ENCODE data around the gene SGCG.

Gene SGCG

GRCh38 chr13:23183292-23183691, 2.5 kb downstream of the SGCG start:
- POLR2A ChIA-PET, result no interaction called here
- CTCF ChIA-PET, result no interaction called here
- TF ChIP-seq FOXK2 (IDR thresholded peaks at IDR 0.05) (no peak), NFRKB (IDR thresholded peaks at IDR 0.05) (no peak), LEF1 (IDR thresholded peaks at IDR 0.05; ENCODE audit: borderline replicate concordance) (no peak), SP1 (IDR thresholded peaks at IDR 0.05) (no peak), FOXA1 (IDR thresholded peaks at IDR 0.05) (no peak), SUZ12 (IDR thresholded peaks at IDR 0.05) (no peak), FOXM1 (IDR thresholded peaks at IDR 0.05; ENCODE audit: borderline replicate concordance) (no peak), TARDBP (IDR thresholded peaks at IDR 0.05) (no peak), ARNT (IDR thresholded peaks at IDR 0.05) (no peak), CTBP1 (IDR thresholded peaks at IDR 0.05; ENCODE audit: borderline replicate concordance) (no peak), L3MBTL2 (conservative IDR thresholded peaks at IDR 0.05) (no peak), ZNF384 (IDR thresholded peaks at IDR 0.05) (no peak), BHLHE40 (IDR thresholded peaks at IDR 0.05; ENCODE audit: borderline replicate concordance) (no peak), ELF4 (IDR thresholded peaks at IDR 0.05) (no peak)

DNA sequence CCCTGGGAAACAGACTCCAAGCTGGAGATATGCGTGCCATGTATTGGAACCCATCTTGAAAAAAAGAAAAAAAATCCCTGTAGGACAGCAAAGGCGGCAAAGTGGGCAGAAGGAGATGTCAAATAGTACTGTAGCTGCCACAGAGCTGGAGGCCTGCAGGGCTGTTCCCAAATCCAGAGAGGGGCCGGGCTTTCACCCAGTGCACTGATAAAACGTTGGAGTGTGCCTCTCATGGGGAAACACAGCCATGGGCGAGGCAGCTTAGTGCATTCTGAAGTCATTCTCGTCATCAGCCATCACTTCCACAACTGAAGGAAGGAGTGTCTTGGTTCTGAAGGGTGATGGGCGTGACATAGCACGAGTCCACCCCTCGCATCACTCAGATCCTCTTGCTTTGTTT, 4.8 kb downstream of the SGCG start:
- CTCF ChIA-PET, result no interaction called here
- POLR2A ChIA-PET, result no interaction called here
- no peak for DNase-seq (ENCODE audit: extremely low spot score)
- TF ChIP-seq FOXM1 (IDR thresholded peaks at IDR 0.05; ENCODE audit: borderline replicate concordance) (no peak), FOXK2 (IDR thresholded peaks at IDR 0.05) (no peak), PKNOX1 (IDR thresholded peaks at IDR 0.05) (no peak), NFRKB (IDR thresholded peaks at IDR 0.05) (no peak), LEF1 (IDR thresholded peaks at IDR 0.05; ENCODE audit: borderline replicate concordance) (no peak), ARNT (IDR thresholded peaks at IDR 0.05) (no peak), BHLHE40 (IDR thresholded peaks at IDR 0.05; ENCODE audit: borderline replicate concordance) (no peak)

More at GRCh38 chr13:23183292-23183691, 2.5 kb downstream of the SGCG start:
- DNase-seq (ENCODE audit: extremely low spot score), result no peak

GRCh38 chr13:23201870-23202269, 21.1 kb downstream of the SGCG start:
- TF ChIP-seq TARDBP (IDR thresholded peaks at IDR 0.05), result no peak
- TF ChIP-seq BHLHE40 (IDR thresholded peaks at IDR 0.05; ENCODE audit: borderline replicate concordance), result no peak
- no peak for TF ChIP-seq ELF4 (IDR thresholded peaks at IDR 0.05)
- no peak for TF ChIP-seq L3MBTL2 (conservative IDR thresholded peaks at IDR 0.05)
- TF ChIP-seq CTBP1 (IDR thresholded peaks at IDR 0.05; ENCODE audit: borderline replicate concordance), result no peak
- no peak for DNase-seq (ENCODE audit: extremely low spot score)
- CTCF ChIA-PET, result no interaction called here
- POLR2A ChIA-PET, result no interaction called here

DNA sequence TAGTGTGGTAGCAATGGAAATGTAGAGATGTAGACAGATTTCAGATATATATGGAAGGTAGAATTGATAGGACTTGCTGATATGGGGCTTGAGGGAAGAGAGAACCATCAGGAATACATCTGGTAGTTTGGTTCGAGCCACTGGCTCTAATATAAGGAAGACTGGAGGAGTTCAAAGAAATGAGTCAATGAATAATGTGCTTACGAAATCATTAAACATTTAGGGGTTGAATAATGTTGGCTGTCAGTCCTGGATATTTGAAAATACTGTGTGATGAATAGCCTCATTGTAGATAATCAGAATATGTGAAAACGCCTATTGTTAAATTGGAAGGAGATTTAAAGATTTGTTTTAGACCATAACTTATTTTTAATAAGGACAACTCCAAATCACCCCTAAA, 21.6 kb downstream of the SGCG start:
- no peak for DNase-seq (ENCODE audit: extremely low spot score)
- ChIA-PET POLR2A (no interaction called here), CTCF (no interaction called here)
- TF ChIP-seq CTBP1 (IDR thresholded peaks at IDR 0.05; ENCODE audit: borderline replicate concordance) (no peak), ELF4 (IDR thresholded peaks at IDR 0.05) (no peak), TARDBP (IDR thresholded peaks at IDR 0.05) (no peak), SP1 (IDR thresholded peaks at IDR 0.05) (no peak), SUZ12 (IDR thresholded peaks at IDR 0.05) (no peak), NFRKB (IDR thresholded peaks at IDR 0.05) (no peak), FOXA1 (IDR thresholded peaks at IDR 0.05) (no peak)

DNA sequence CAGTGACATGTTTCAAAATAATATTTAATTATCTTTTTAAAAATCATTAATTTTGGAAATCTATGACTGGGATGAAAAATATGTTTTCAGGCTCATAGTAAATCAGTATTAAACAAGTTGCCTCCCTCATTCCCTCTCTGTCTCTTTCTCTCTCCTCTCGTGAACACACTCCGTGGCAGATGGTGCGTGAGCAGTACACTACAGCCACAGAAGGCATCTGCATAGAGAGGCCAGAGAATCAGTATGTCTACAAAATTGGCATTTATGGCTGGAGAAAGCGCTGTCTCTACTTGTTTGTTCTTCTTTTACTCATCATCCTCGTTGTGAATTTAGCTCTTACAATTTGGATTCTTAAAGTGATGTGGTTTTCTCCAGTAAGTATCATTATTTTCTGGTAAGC, 22.7 kb downstream of the SGCG start:
- ChIA-PET CTCF (no interaction called here), POLR2A (no interaction called here)
- no peak for DNase-seq (ENCODE audit: extremely low spot score)
- TF ChIP-seq TARDBP (IDR thresholded peaks at IDR 0.05), result no peak
- TF ChIP-seq FOXM1 (IDR thresholded peaks at IDR 0.05; ENCODE audit: borderline replicate concordance), result no peak
- no peak for TF ChIP-seq L3MBTL2 (conservative IDR thresholded peaks at IDR 0.05)

DNA sequence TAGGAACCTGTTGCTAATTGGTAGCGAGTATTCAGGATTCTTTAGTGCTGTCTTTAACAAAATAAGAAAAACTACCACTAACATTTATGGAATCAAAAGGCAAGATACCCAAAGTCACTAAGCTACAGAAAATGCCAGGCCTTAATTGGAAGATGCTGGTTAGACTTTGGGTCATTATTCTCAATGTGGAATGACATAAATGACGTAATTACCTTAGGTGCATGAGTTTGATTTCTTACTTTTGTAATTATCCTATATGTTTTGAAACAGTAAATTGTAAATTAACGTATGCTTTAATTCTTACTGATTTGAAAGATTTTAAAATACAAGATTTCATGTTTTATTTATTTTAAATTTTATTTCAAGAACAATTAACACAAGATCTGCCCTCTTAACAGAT, 25.0 kb downstream of the SGCG start:
- TF ChIP-seq FOXA1 (IDR thresholded peaks at IDR 0.05), result no peak
- TF ChIP-seq ARNT (IDR thresholded peaks at IDR 0.05), result no peak
- TF ChIP-seq SUZ12 (IDR thresholded peaks at IDR 0.05), result no peak
- TF ChIP-seq ELF4 (IDR thresholded peaks at IDR 0.05), result no peak
- TF ChIP-seq ZNF384 (IDR thresholded peaks at IDR 0.05), result no peak
- no peak for TF ChIP-seq FOXK2 (IDR thresholded peaks at IDR 0.05)
- TF ChIP-seq FOXM1 (IDR thresholded peaks at IDR 0.05; ENCODE audit: borderline replicate concordance), result no peak
- no peak for TF ChIP-seq HDGF (IDR thresholded peaks at IDR 0.05; ENCODE audit: borderline replicate concordance)
- no peak for TF ChIP-seq CTBP1 (IDR thresholded peaks at IDR 0.05; ENCODE audit: borderline replicate concordance)
- CTCF ChIA-PET, result no interaction called here
- DNase-seq (ENCODE audit: extremely low spot score), result no peak
- POLR2A ChIA-PET, result no interaction called here

DNA sequence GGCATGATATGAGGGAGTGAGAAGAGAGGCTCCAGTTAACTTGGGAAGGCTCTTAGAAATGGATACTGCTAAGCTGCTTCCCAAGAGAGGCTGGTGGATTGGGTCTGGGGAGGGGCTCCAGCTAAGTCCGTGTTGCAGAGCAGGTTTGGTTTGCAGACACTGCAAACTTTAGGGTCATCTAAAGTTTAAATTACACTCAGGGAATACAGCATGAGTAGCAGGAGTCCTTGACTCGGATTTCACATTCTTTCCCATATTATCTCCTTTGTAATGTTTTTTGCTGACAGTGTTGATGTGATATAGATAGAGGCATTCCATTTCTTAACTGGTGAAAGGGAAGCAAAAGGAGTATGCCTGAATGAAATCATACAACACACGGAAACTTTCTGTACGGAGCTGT, 31.9 kb downstream of the SGCG start:
- ChIA-PET CTCF (no interaction called here), POLR2A (no interaction called here)
- DNase-seq (ENCODE audit: extremely low spot score), result peak; percentile 5
- TF ChIP-seq FOXA1 (IDR thresholded peaks at IDR 0.05) (no peak), L3MBTL2 (conservative IDR thresholded peaks at IDR 0.05) (no peak), HDGF (IDR thresholded peaks at IDR 0.05; ENCODE audit: borderline replicate concordance) (no peak)

- no peak for DNase-seq (ENCODE audit: extremely low spot score)
- ChIA-PET POLR2A (no interaction called here), CTCF (no interaction called here)
- no peak for TF ChIP-seq BHLHE40 (IDR thresholded peaks at IDR 0.05; ENCODE audit: borderline replicate concordance)
- no peak for TF ChIP-seq PKNOX1 (IDR thresholded peaks at IDR 0.05)
- TF ChIP-seq LEF1 (IDR thresholded peaks at IDR 0.05; ENCODE audit: borderline replicate concordance), result no peak
- TF ChIP-seq FOXM1 (IDR thresholded peaks at IDR 0.05; ENCODE audit: borderline replicate concordance), result no peak
Measured at GRCh38 chr13:23231241-23231640, 50.5 kb downstream of the SGCG start.

All from HEK293T (cell line).